Measurements from ENCODE around the gene ARRDC1.

- TF ChIP-seq CTCF (IDR thresholded peaks at IDR 0.05; ENCODE audit: low read depth, low read length, poor library complexity, severe bottlenecking), result no peak
- no peak for TF ChIP-seq EZH2phosphoT487 (IDR thresholded peaks at IDR 0.05; ENCODE audit: borderline replicate concordance, low read length)
These were observed 35.4 kb downstream of the ARRDC1 start for GRCh38 chr9:137640862-137641261.

All from DOHH2 (cell line).